Thyroid gland (tissue), 4 donors: ENCODE results near the gene LYRM9. TPM values are rescaled to one million over a fixed set of nuclear protein-coding genes. Genes with fewer than 3 reads are reported as not detected.

ENCODE experiments used
- DNase-seq, 2 donors: peaks; one replicate each; pipeline ENCODE4 v3.0.0-alpha.2; 2019
- H3K27ac ChIP-seq, 3 donors: fragments of 200-600 bp; sonication (generic); 1 replicate in 2 of 3; 2 replicates in 1 of 3; pipeline ENCODE4 v1.5.1; 2016 to 2019; ENCODE audit warnings: mild to moderate bottlenecking in 1 of 3, moderate library complexity in 1 of 3
- H3K27me3 ChIP-seq: fragments of 200-600 bp; sonication (generic); one replicate; pipeline ENCODE4 v1.5.1; 2019
- H3K36me3 ChIP-seq, 2 donors: fragments of 200-600 bp; sonication (generic); one replicate each; pipeline ENCODE4 v1.5.1; 2016 to 2019
- H3K4me1 ChIP-seq, 2 donors: fragments of 200-600 bp; sonication (generic); one replicate each; pipeline ENCODE4 v1.5.1; 2017 to 2019
- H3K4me3 ChIP-seq, 3 donors: fragments of 200-600 bp; sonication (generic); replicated peaks in 1 of 3; 1 replicate in 2 of 3; 2 replicates in 1 of 3; pipeline ENCODE4 v1.5.1; 2016; ENCODE audit warnings: mild to moderate bottlenecking in 1 of 3
- H3K9me3 ChIP-seq: fragments of 200-600 bp; sonication (generic); one replicate; pipeline ENCODE4 v1.5.1; 2017
- CTCF ChIP-seq, 6 experiments: fragments of 200-600 bp in 3 of 6; fragments of 450-650 bp in 3 of 6; sonication (generic) in 3 of 6; IDR thresholded peaks; one replicate each; pipeline ENCODE4 v1.5.1; 2016 to 2019; ENCODE audit warnings: antibody characterized with exemption in 6 of 6, mild to moderate bottlenecking in 2 of 6, inconsistent platforms in 1 of 6, moderate library complexity in 1 of 6
- POLR2A ChIP-seq, 2 donors: fragments of 450-650 bp; IDR thresholded peaks; one replicate each; pipeline ENCODE4 v1.6.1; 2017; ENCODE audit warnings: antibody characterized with exemption in 2 of 2, mild to moderate bottlenecking in 2 of 2, moderate library complexity in 1 of 2
- WGBS, 2 donors: methylation state at CpG; one replicate each; pipeline ENCODE4 v1.1.5; 2017; 5-methylcytosine and 5-hydroxymethylcytosine counted together
- intact Hi-C: fragments of 100-400 bp; cut with DNase I; formaldehyde crosslinking; loops from one replicate; pipeline ENCODE4 v1.15.1; 2023
- total RNA-seq, 4 donors: library from RNA; depleted of rRNA; stranded (reverse); fragments of >200 nt; gene quantifications; one replicate each; pipeline ENCODE4 v1.2.3, GENCODE V29; 2016

LYRM9 gene
- total RNA-seq, 4 donors from 2014 or later = 25.5 to 52.7 (median 46.4) TPM

DNA sequence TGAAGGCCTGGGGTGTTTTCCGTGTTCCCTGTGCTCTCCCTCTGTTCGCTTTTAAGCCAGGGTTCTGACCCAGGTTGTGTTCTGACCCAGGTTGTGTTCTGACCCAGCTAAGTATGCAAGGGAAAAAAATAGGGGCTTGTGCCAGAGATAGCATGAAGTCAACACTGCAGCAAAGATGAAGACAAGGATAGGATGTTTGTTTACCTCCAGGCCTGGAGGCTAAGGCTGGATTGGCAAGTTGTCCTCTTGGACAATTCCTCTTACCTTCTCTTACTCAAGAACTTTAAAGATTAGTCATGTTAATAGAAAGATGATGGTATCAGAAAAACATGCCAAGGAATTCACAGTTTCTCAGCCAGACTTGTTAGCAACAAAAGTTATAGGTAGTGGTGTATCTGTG, 19.4 kb downstream of the LYRM9 start:
- peak in 1 of 2 donors; percentile 21 for DNase-seq
- no peaks in the 10 kb centered on the region for H3K36me3 ChIP-seq
- H3K9me3 ChIP-seq = no peaks in the 10 kb centered on the region
- no peaks in the 10 kb centered on the region for H3K27me3 ChIP-seq
- H3K4me3 ChIP-seq = no peak overlapping the region
- no peak for TF ChIP-seq POLR2A (IDR thresholded peaks at IDR 0.05)
- no peak for TF ChIP-seq CTCF (IDR thresholded peaks at IDR 0.05)
- intact Hi-C loops = no loop called here
- WGBS, 2 donors = 32 to 51% methylated on average over 2 of the region's 2 CpGs
- peaks cover 0 to 3% of the 10 kb centered on the region in 2 donors for H3K4me1 ChIP-seq
- H3K27ac ChIP-seq = peak overlapping the region in 1 of 3 donors; percentile 25

DNA sequence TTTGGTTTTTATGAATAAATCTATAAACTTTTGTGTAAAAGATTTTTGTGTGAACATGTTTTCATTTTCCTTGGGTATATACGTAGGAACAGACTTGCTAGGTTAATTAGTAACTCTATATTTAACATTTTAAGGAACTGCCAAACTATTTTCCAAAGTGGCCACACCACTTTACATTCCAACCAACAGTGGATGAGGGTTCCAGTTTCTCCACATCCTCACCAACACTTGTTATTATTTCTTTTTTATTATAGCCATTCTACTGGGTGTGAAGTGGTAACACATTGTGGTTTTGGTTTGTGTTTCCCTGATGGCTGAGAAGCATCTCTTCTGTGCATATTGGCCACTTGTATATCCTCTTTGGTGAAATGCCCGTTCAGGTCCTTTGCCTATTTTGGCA, 20.0 kb downstream of the LYRM9 start:
- Histone ChIP-seq H3K4me1 (peaks cover 0 to 3% of the 10 kb centered on the region in 2 donors), H3K36me3 (no peaks in the 10 kb centered on the region), H3K27me3 (no peaks in the 10 kb centered on the region), H3K9me3 (no peaks in the 10 kb centered on the region), H3K27ac (no peak overlapping the region), H3K4me3 (no peak overlapping the region)
- TF ChIP-seq POLR2A (IDR thresholded peaks at IDR 0.05) (no peak), CTCF (IDR thresholded peaks at IDR 0.05) (no peak)
- 52 to 69% methylated on average over 2 of the region's 2 CpGs for WGBS, 2 donors
- intact Hi-C loops = no loop called here
- no peak for DNase-seq

GRCh38 chr17:27872776-27873175, 20.4 kb downstream of the LYRM9 start:
- 96 to 97% methylated on average over 3 of the region's 3 CpGs for WGBS, 2 donors
- H3K4me1 ChIP-seq = peaks cover 0 to 3% of the 10 kb centered on the region in 2 donors
- no peak for DNase-seq
- intact Hi-C loops = no loop called here
- H3K27me3 ChIP-seq = no peaks in the 10 kb centered on the region
- no peaks in the 10 kb centered on the region for H3K9me3 ChIP-seq
- H3K36me3 ChIP-seq = no peaks in the 10 kb centered on the region
- no peak overlapping the region for H3K4me3 ChIP-seq
- TF ChIP-seq POLR2A (IDR thresholded peaks at IDR 0.05) = no peak
- no peak overlapping the region for H3K27ac ChIP-seq

DNA sequence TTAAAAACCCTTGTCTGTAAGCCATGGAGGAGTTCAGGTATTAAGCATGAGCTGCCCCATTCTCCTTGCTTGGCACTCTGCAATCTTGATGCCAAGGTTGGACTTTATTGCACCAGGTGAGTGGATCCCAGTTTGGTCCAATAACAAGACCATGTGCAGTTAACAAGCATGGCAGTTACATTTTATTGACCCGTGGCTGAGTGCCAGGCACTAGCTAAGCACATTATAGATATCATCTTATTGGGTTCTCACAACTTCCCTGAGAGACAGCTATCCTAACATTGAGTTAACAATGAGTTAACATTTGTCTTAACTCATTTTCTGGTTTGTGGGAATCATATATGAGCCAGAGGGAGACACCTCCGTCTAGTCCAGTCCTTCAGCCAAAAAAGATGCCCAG, 21.8 kb downstream of the LYRM9 start:
- H3K4me1 ChIP-seq = peaks cover 0 to 3% of the 10 kb centered on the region in 2 donors
- no peaks in the 10 kb centered on the region for H3K36me3 ChIP-seq
- WGBS, 2 donors = 75 to 81% methylated on average over 2 of the region's 2 CpGs
- H3K4me3 ChIP-seq = no peak overlapping the region
- intact Hi-C loops = no loop called here
- H3K9me3 ChIP-seq = no peaks in the 10 kb centered on the region
- DNase-seq = no peak
- H3K27ac ChIP-seq = no peak overlapping the region
- TF ChIP-seq POLR2A (IDR thresholded peaks at IDR 0.05) (no peak), CTCF (IDR thresholded peaks at IDR 0.05) (no peak)
- H3K27me3 ChIP-seq = no peaks in the 10 kb centered on the region

DNA sequence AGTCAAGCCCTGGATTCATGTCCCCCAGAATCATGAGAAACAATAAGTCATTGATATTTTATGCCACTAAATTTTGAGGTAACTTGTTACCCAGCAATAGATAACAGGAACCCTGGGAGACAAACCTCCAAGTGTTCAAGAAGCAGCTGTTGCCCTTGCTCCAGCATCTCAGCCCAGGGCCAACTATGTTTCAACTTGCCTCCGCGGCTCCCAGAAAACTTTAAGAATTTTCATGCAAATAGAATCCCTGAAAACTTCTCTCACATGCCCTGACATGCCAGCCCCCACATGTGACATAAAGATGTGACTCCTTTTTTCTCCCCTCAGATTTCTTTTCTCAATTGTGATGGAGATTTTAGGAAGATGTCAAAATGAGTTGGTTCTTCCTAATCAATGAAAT, 22.8 kb downstream of the LYRM9 start:
- H3K27ac ChIP-seq = no peak overlapping the region
- H3K4me3 ChIP-seq = no peak overlapping the region
- intact Hi-C loops = no loop called here
- peaks cover 0 to 3% of the 10 kb centered on the region in 2 donors for H3K4me1 ChIP-seq
- no peaks in the 10 kb centered on the region for H3K9me3 ChIP-seq
- H3K36me3 ChIP-seq = no peaks in the 10 kb centered on the region
- no peaks in the 10 kb centered on the region for H3K27me3 ChIP-seq
- 94 to 100% methylated on average over 2 of the region's 2 CpGs for WGBS, 2 donors
- no peak for DNase-seq
- TF ChIP-seq CTCF (IDR thresholded peaks at IDR 0.05) (no peak), POLR2A (IDR thresholded peaks at IDR 0.05) (no peak)

GRCh38 chr17:27868565-27868964, 24.6 kb downstream of the LYRM9 start:
- H3K27me3 ChIP-seq = no peaks in the 10 kb centered on the region
- H3K9me3 ChIP-seq = no peaks in the 10 kb centered on the region
- H3K27ac ChIP-seq = no peak overlapping the region
- no peaks in the 10 kb centered on the region for H3K36me3 ChIP-seq
- DNase-seq = no peak
- TF ChIP-seq CTCF (IDR thresholded peaks at IDR 0.05) (no peak), POLR2A (IDR thresholded peaks at IDR 0.05) (no peak)
- intact Hi-C loops = no loop called here
- H3K4me3 ChIP-seq = no peak overlapping the region
- 89 to 92% methylated on average over 8 of the region's 8 CpGs for WGBS, 2 donors
- peaks cover 0 to under 1% of the 10 kb centered on the region in 2 donors for H3K4me1 ChIP-seq
